ENCODE data around the gene TMEM117. TPM values are rescaled to one million over a fixed set of nuclear protein-coding genes. Genes with fewer than 3 reads are reported as not detected.

The TMEM117 gene
- total RNA-seq, 1 donor from 2014 or later = 0.80 TPM

- Mint-ChIP-seq H3K36me3 (ENCODE audit: low read depth, unreplicated experiment) (no peaks in the 10 kb centered on the region), H3K4me3 (ENCODE audit: unreplicated experiment) (no peak overlapping the region), H3K9me3 (ENCODE audit: unreplicated experiment) (no peaks in the 10 kb centered on the region), H3K27ac (ENCODE audit: unreplicated experiment) (no peak overlapping the region), H3K4me1 (ENCODE audit: unreplicated experiment) (no peaks in the 10 kb centered on the region), H3K27me3 (ENCODE audit: unreplicated experiment) (no peaks in the 10 kb centered on the region)
- TF ChIP-seq CTCF (IDR thresholded peaks at IDR 0.05; ENCODE audit: unreplicated experiment) = no peak
- no peak for DNase-seq (ENCODE audit: low spot score)
Observed at GRCh38 chr12:43848226-43848507, 12.3 kb downstream of the TMEM117 start.

GRCh38 chr12:43848786-43849185 lies 12.9 kb downstream of the TMEM117 start:
- no peak for DNase-seq (ENCODE audit: low spot score)
- H3K4me3 Mint-ChIP-seq (ENCODE audit: unreplicated experiment) = no peak overlapping the region
- no peak for TF ChIP-seq CTCF (IDR thresholded peaks at IDR 0.05; ENCODE audit: unreplicated experiment)
- H3K4me1 Mint-ChIP-seq (ENCODE audit: unreplicated experiment) = no peaks in the 10 kb centered on the region
- no peaks in the 10 kb centered on the region for H3K27me3 Mint-ChIP-seq (ENCODE audit: unreplicated experiment)
- no peaks in the 10 kb centered on the region for H3K36me3 Mint-ChIP-seq (ENCODE audit: low read depth, unreplicated experiment)
- no peak overlapping the region for H3K27ac Mint-ChIP-seq (ENCODE audit: unreplicated experiment)
- H3K9me3 Mint-ChIP-seq (ENCODE audit: unreplicated experiment) = no peaks in the 10 kb centered on the region

- no peak for TF ChIP-seq CTCF (IDR thresholded peaks at IDR 0.05; ENCODE audit: unreplicated experiment)
- Mint-ChIP-seq H3K4me1 (ENCODE audit: unreplicated experiment) (no peaks in the 10 kb centered on the region), H3K9me3 (ENCODE audit: unreplicated experiment) (no peaks in the 10 kb centered on the region), H3K27ac (ENCODE audit: unreplicated experiment) (no peak overlapping the region), H3K4me3 (ENCODE audit: unreplicated experiment) (no peak overlapping the region), H3K27me3 (ENCODE audit: unreplicated experiment) (no peaks in the 10 kb centered on the region), H3K36me3 (ENCODE audit: low read depth, unreplicated experiment) (no peaks in the 10 kb centered on the region)
- DNase-seq (ENCODE audit: low spot score) = no peak
Observed at GRCh38 chr12:43852744-43853143, 16.9 kb downstream of the TMEM117 start.

GRCh38 chr12:43856972-43857371 lies 21.1 kb downstream of the TMEM117 start:
- DNase-seq (ENCODE audit: low spot score) = no peak
- no peaks in the 10 kb centered on the region for H3K36me3 Mint-ChIP-seq (ENCODE audit: low read depth, unreplicated experiment)
- no peaks in the 10 kb centered on the region for H3K27me3 Mint-ChIP-seq (ENCODE audit: unreplicated experiment)
- H3K9me3 Mint-ChIP-seq (ENCODE audit: unreplicated experiment) = no peaks in the 10 kb centered on the region
- H3K27ac Mint-ChIP-seq (ENCODE audit: unreplicated experiment) = no peak overlapping the region
- H3K4me1 Mint-ChIP-seq (ENCODE audit: unreplicated experiment) = peaks cover 3% of the 10 kb centered on the region
- no peak for TF ChIP-seq CTCF (IDR thresholded peaks at IDR 0.05; ENCODE audit: unreplicated experiment)
- no peak overlapping the region for H3K4me3 Mint-ChIP-seq (ENCODE audit: unreplicated experiment)

GRCh38 chr12:43858096-43858495 lies 22.2 kb downstream of the TMEM117 start:
- no peaks in the 10 kb centered on the region for H3K36me3 Mint-ChIP-seq (ENCODE audit: low read depth, unreplicated experiment)
- H3K27ac Mint-ChIP-seq (ENCODE audit: unreplicated experiment) = no peak overlapping the region
- H3K4me1 Mint-ChIP-seq (ENCODE audit: unreplicated experiment) = peaks cover 3% of the 10 kb centered on the region
- DNase-seq (ENCODE audit: low spot score) = no peak
- TF ChIP-seq CTCF (IDR thresholded peaks at IDR 0.05; ENCODE audit: unreplicated experiment) = no peak
- H3K9me3 Mint-ChIP-seq (ENCODE audit: unreplicated experiment) = no peaks in the 10 kb centered on the region
- no peaks in the 10 kb centered on the region for H3K27me3 Mint-ChIP-seq (ENCODE audit: unreplicated experiment)
- H3K4me3 Mint-ChIP-seq (ENCODE audit: unreplicated experiment) = no peak overlapping the region
